Activated T-cell treated with anti-CD3 and anti-CD28 coated beads for 24 hours (primary cell): ENCODE measurements around the gene INSYN1.

Source experiments
- DNase-seq: peaks from one replicate; pipeline ENCODE4 v3.0.0-alpha.2; 2020; ENCODE audit warnings: low read depth

INSYN1 gene

DNA sequence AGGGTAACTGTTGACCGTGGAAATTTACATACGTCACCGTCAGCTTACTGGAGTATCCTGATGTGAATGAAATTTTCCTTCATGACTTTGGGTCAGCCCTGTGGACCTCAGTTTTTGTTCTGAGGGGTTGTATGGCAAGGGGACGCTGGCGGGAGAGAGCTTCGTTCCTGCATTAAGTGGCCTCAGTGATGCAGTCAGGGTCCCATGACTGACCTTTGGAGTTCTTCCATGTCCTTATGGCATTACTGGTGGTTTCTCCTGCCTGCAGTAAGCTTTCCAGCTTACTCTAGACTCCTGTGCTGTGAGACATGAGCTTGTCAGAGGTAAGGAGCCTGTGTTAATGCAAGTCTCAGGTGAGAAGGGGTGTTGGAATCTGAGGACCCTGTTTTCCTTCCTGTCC is 67.2 kb downstream of the INSYN1 start:
- DNase-seq, result no peak
